Mammary epithelial cell (primary cell): ENCODE data around the gene KMT2B.

Source experiments
- CTCF ChIP-seq, 2 donors: IDR thresholded peaks in 1 of 2; conservative IDR thresholded peaks in 1 of 2; 2 replicates each; pipeline ENCODE4 v1.5.1; 2011 to 2012; ENCODE audit warnings: inconsistent platforms in 2 of 2, low read length in 2 of 2, mild to moderate bottlenecking in 2 of 2, control low read depth in 1 of 2, low read depth in 1 of 2; ENCODE audit not compliant: insufficient read depth in 1 of 2; ENCODE audit errors: extremely low read depth in 1 of 2
- EZH2 ChIP-seq: IDR thresholded peaks from 2 replicates; pipeline ENCODE4 v1.6.1; 2012; ENCODE audit warnings: low read length, inconsistent platforms, borderline replicate concordance

DNA sequence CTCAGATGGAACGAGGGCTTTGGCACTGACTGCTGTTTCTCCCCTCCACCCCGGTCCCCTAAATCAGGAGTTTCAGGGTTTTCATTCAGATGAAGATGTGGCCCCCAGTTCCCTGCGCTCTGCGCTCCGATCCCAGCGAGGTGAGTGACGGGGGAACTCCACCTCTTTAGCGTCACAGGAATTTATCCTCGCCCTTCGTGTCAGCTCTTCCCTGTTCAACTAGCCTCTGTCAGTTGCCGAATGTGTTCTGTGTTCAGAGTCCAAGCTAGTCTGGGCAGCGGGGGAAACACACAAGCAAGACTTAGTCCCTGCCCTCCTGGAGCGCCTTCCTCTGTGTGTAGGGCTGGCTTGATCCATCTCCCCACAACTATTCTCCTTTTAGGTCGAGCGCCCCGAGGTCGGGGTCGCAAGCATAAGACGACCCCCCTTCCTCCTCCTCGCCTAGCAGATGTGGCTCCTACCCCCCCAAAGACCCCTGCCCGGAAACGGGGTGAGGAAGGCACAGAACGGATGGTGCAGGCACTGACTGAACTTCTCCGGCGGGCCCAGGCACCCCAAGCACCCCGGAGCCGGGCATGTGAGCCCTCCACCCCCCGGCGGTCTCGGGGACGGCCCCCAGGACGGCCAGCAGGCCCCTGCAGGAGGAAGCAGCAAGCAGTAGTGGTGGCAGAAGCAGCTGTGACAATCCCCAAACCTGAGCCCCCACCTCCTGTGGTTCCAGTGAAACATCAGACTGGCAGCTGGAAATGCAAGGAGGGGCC lies 1.8 kb downstream of the KMT2B start:
- TF ChIP-seq CTCF (conservative IDR thresholded peaks at IDR 0.05 in 1 of 2, IDR thresholded peaks at IDR 0.05 in 1 of 2; ENCODE audit: extremely low read depth in 1 of 2, insufficient read depth in 1 of 2, low read depth in 1 of 2, low read length in 2 of 2) (no peak), EZH2 (no peak)
